CD4-positive, alpha-beta T cell (primary cell): Measurements from ENCODE around the gene LPAR3. TPM values are rescaled to one million over a fixed set of nuclear protein-coding genes. Genes with fewer than 3 reads are reported as not detected.

Experiments used
- ATAC-seq: fragments of 200-7000 bp; cut with Tn5 transposase; one replicate; pipeline ENCODE4 v1.10.0; 2022; ENCODE audit warnings: mild to moderate bottlenecking; ENCODE audit not compliant: poor library complexity
- CTCF ChIA-PET: fragments of 350-600 bp; sonication (Branson Sonifier 250); formaldehyde crosslinking; loops from one replicate; lab custom pipeline; 2021; ENCODE audit warnings: antibody characterized with exemption, inconsistent platforms; lab: Charles Lee
- POLR2A ChIA-PET: fragments of 350-600 bp; sonication (Branson Sonifier 250); formaldehyde crosslinking; loops from one replicate; lab custom pipeline; 2021; ENCODE audit warnings: antibody characterized with exemption, inconsistent platforms; lab: Charles Lee
- DNase-seq, 14 experiments: peaks; one replicate each; pipeline ENCODE4 v3.0.0-alpha.2; 2013 to 2020; ENCODE audit warnings: mixed read lengths in 2 of 14
- H3K27ac ChIP-seq, 2 donors: one replicate each; pipeline versions ENCODE4 v1.5.1 to v1.7.0; 2013; ENCODE audit warnings: low read length in 2 of 2, low read depth in 1 of 2, mild to moderate bottlenecking in 1 of 2
- H3K27me3 ChIP-seq, 2 experiments: 1 replicate in 1 of 2; 2 replicates in 1 of 2; pipeline versions ENCODE4 v1.6.1 to v1.7.0; 2013; ENCODE audit warnings: low read length in 2 of 2, control low read depth in 1 of 2, mild to moderate bottlenecking in 1 of 2, moderate library complexity in 1 of 2; ENCODE audit not compliant: insufficient read depth in 2 of 2, control insufficient read depth in 1 of 2
- H3K36me3 ChIP-seq: one replicate; pipeline ENCODE4 v1.6.1; 2013; ENCODE audit warnings: low read length, control low read depth; ENCODE audit not compliant: insufficient read depth
- H3K4me1 ChIP-seq: one replicate; pipeline ENCODE4 v1.6.1; 2013; ENCODE audit warnings: low read length, control low read depth; ENCODE audit not compliant: insufficient read depth
- H3K4me3 ChIP-seq: one replicate; pipeline ENCODE4 v1.5.1; 2013; ENCODE audit warnings: mild to moderate bottlenecking, low read length, moderate library complexity
- H3K9me3 ChIP-seq, 2 experiments: 1 replicate in 1 of 2; 2 replicates in 1 of 2; pipeline versions ENCODE4 v1.6.1 to v1.7.0; 2013; ENCODE audit warnings: low read length in 2 of 2, mild to moderate bottlenecking in 2 of 2, control low read depth in 1 of 2, moderate library complexity in 1 of 2; ENCODE audit not compliant: control insufficient read depth in 1 of 2, insufficient read depth in 1 of 2
- H3K27ac Mint-ChIP-seq: one replicate; pipeline ENCODE4 v1.8.0; 2020; ENCODE audit warnings: mixed read lengths
- H3K27me3 Mint-ChIP-seq: one replicate; pipeline ENCODE4 v1.8.0; 2021; ENCODE audit warnings: mixed read lengths
- H3K36me3 Mint-ChIP-seq: one replicate; pipeline ENCODE4 v1.8.0; 2021; ENCODE audit warnings: low read depth, mixed read lengths
- H3K4me1 Mint-ChIP-seq: one replicate; pipeline ENCODE4 v1.8.0; 2021; ENCODE audit warnings: low read depth, mixed read lengths
- H3K4me3 Mint-ChIP-seq: one replicate; pipeline ENCODE4 v1.8.0; 2020; ENCODE audit warnings: mild to moderate bottlenecking, mixed read lengths
- H3K9me3 Mint-ChIP-seq: one replicate; pipeline ENCODE4 v1.8.0; 2020; ENCODE audit warnings: mixed read lengths
- CTCF ChIP-seq: fragments of 200-600 bp; IDR thresholded peaks from one replicate; pipeline ENCODE4 v1.8.0; 2022; ENCODE audit warnings: antibody characterized with exemption, mild to moderate bottlenecking
- intact Hi-C, 2 experiments: fragments of 100-400 bp; cut with DNase I in 1 of 2; cut with micrococcal nuclease in 1 of 2; formaldehyde crosslinking; loops; one replicate each; pipeline versions ENCODE4 v1.15.1 to v1.9.0; 2023 to 2025; cut with DNase I, micrococcal nuclease
- total RNA-seq, 174 experiments: library from RNA in 2 of 174; stranded (reverse) in 2 of 174; gene quantifications; one replicate each; pipeline ENCODE4 v1.2.3 and lab custom pipeline; 2021 to 2026

Gene LPAR3
- total RNA-seq, 2 experiments from 2014 or later = 0.25 to 0.87 TPM

- ATAC-seq (no peak), DNase-seq (no peak)
- Histone ChIP-seq H3K9me3 (no peaks in the 10 kb centered on the region), H3K36me3 (no peaks in the 10 kb centered on the region), H3K27ac (no peak overlapping the region), H3K4me3 (no peak overlapping the region), H3K27me3 (no peaks in the 10 kb centered on the region), H3K4me1 (peaks cover 12% of the 10 kb centered on the region)
- no peaks in the 10 kb centered on the region for H3K36me3 Mint-ChIP-seq
- intact Hi-C loops = no loop called here
- POLR2A ChIA-PET = interaction anchor here (0.7 kb wide), 1 partner anchor 66 kb away, joined by 3 read pairs; no protein-coding TSS in a partner anchor
- no peaks in the 10 kb centered on the region for H3K27me3 Mint-ChIP-seq
- CTCF ChIA-PET = no interaction called here
- H3K4me3 Mint-ChIP-seq = no peak overlapping the region
- no peak overlapping the region for H3K27ac Mint-ChIP-seq
- no peak for TF ChIP-seq CTCF
- H3K9me3 Mint-ChIP-seq = no peaks in the 10 kb centered on the region
- peaks cover 13% of the 10 kb centered on the region for H3K4me1 Mint-ChIP-seq
Measured at GRCh38 chr1:84845357-84845756, 47.6 kb downstream of the LPAR3 start.

GRCh38 chr1:84844094-84844493 lies 48.9 kb downstream of the LPAR3 start:
- no peak overlapping the region for H3K27ac ChIP-seq
- no peaks in the 10 kb centered on the region for H3K36me3 ChIP-seq
- Mint-ChIP-seq H3K4me3 (no peak overlapping the region), H3K9me3 (no peaks in the 10 kb centered on the region), H3K36me3 (no peaks in the 10 kb centered on the region), H3K27me3 (no peaks in the 10 kb centered on the region), H3K4me1 (peaks cover 13% of the 10 kb centered on the region), H3K27ac (no peak overlapping the region)
- no peak for ATAC-seq
- H3K9me3 ChIP-seq = no peaks in the 10 kb centered on the region
- ChIA-PET CTCF (interaction anchor here (0.5 to 1.2 kb wide), 3 partner anchors 9 to 62 kb away, joined by 3 to 4 read pairs (median 3); no protein-coding TSS in a partner anchor), POLR2A (no interaction called here)
- no peak overlapping the region for H3K4me3 ChIP-seq
- no peak for DNase-seq
- no peaks in the 10 kb centered on the region for H3K27me3 ChIP-seq
- intact Hi-C loops = no loop called here
- no peak for TF ChIP-seq CTCF
- H3K4me1 ChIP-seq = peaks cover 12% of the 10 kb centered on the region

- Histone ChIP-seq H3K4me1 (peaks cover 10% of the 10 kb centered on the region), H3K4me3 (no peak overlapping the region), H3K36me3 (no peaks in the 10 kb centered on the region), H3K9me3 (no peaks in the 10 kb centered on the region), H3K27ac (no peak overlapping the region), H3K27me3 (no peaks in the 10 kb centered on the region)
- Mint-ChIP-seq H3K9me3 (no peaks in the 10 kb centered on the region), H3K36me3 (no peaks in the 10 kb centered on the region), H3K4me1 (peaks cover 9% of the 10 kb centered on the region), H3K27me3 (no peaks in the 10 kb centered on the region), H3K27ac (no peak overlapping the region), H3K4me3 (no peak overlapping the region)
- POLR2A ChIA-PET = no interaction called here
- DNase-seq (no peak), ATAC-seq (no peak)
- intact Hi-C loops = no loop called here
- no peak for TF ChIP-seq CTCF
- CTCF ChIA-PET = no interaction called here
Measured at GRCh38 chr1:84842748-84843231, 50.2 kb downstream of the LPAR3 start.
